ENCODE results near the gene GRSF1. TPM values are rescaled to one million over a fixed set of nuclear protein-coding genes. Genes with fewer than 3 reads are reported as not detected.

Gene GRSF1
- polyA plus RNA-seq, 3 donors, result 29.1 to 95.9 (median 93.6) TPM

DNA sequence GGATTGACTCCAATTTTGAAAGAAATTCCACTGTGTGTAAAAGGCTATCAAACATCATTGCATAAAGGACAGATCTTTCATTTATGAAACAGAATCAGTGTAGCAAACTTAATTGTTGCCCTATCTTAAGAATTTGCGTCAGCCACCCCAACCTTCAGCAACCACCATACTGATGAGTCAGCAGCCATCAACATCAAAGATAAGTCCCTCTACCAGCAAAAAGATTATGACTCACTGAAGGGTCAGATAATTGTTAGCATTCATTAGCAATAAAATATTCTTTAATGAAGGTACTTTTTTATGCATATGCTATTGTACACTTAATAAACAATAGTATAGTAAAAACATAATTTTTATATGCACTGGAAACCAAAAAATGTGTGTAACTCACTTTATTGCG is 15.8 kb upstream of the GRSF1 start:
- intact Hi-C loops (cut with micrococcal nuclease), result no loop called here
- H3K4me3 Mint-ChIP-seq, result no peak overlapping the region
- no peak overlapping the region for H3K4me2 ChIP-seq (replicated peaks; ENCODE audit: extremely low read depth, low read length, poor library complexity, severe bottlenecking)
- 86% methylated on average over 1 of the region's 2 CpGs for WGBS (ENCODE audit: insufficient coverage)
- H3K27me3 Mint-ChIP-seq (ENCODE audit: low read depth in 3 of 3), result no peaks in the 10 kb centered on the region
- no peaks in the 10 kb centered on the region for H3K36me3 ChIP-seq (replicated peaks in 1 of 2; ENCODE audit: control insufficient read depth in 1 of 2, insufficient read depth in 2 of 2, low read length in 2 of 2)
- no peaks in the 10 kb centered on the region for H3K9me3 Mint-ChIP-seq
- no peak for DNase-seq
- H3K79me2 ChIP-seq (ENCODE audit: insufficient read depth, low read length), result no peaks in the 10 kb centered on the region
- no peaks in the 10 kb centered on the region for H3K9me3 ChIP-seq (replicated peaks in 1 of 2; ENCODE audit: control insufficient read depth in 1 of 2, insufficient read depth in 1 of 2, low read length in 2 of 2)
- H3K27me3 ChIP-seq (ENCODE audit: control insufficient read depth in 2 of 2, insufficient read depth in 2 of 2, low read length in 2 of 2), result no peaks in the 10 kb centered on the region
- peaks cover 11% of the 10 kb centered on the region for H3K4me1 Mint-ChIP-seq
- no peak overlapping the region for H3K4me3 ChIP-seq (replicated peaks in 1 of 3; ENCODE audit: low read depth in 2 of 3, low read length in 3 of 3)
- H3K27ac Mint-ChIP-seq, result no peak overlapping the region
- peaks cover 3 to 14% of the 10 kb centered on the region in 2 donors for H3K4me1 ChIP-seq (ENCODE audit: control insufficient read depth in 1 of 2, insufficient read depth in 2 of 2, low read length in 2 of 2)
- H4K20me1 ChIP-seq (ENCODE audit: insufficient read depth, low read length), result no peaks in the 10 kb centered on the region
- TF ChIP-seq, protein P1, sequence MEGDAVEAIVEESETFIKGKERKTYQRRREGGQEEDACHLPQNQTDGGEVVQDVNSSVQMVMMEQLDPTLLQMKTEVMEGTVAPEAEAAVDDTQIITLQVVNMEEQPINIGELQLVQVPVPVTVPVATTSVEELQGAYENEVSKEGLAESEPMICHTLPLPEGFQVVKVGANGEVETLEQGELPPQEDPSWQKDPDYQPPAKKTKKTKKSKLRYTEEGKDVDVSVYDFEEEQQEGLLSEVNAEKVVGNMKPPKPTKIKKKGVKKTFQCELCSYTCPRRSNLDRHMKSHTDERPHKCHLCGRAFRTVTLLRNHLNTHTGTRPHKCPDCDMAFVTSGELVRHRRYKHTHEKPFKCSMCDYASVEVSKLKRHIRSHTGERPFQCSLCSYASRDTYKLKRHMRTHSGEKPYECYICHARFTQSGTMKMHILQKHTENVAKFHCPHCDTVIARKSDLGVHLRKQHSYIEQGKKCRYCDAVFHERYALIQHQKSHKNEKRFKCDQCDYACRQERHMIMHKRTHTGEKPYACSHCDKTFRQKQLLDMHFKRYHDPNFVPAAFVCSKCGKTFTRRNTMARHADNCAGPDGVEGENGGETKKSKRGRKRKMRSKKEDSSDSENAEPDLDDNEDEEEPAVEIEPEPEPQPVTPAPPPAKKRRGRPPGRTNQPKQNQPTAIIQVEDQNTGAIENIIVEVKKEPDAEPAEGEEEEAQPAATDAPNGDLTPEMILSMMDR (IDR thresholded peaks at IDR 0.05), result no peak
- no peak overlapping the region for H2AFZ ChIP-seq (ENCODE audit: insufficient read depth, low read depth, low read length, poor library complexity, severe bottlenecking)
- no peak overlapping the region for H3K27ac ChIP-seq (ENCODE audit: low read depth in 1 of 2, low read length in 2 of 2)
- H3K9ac ChIP-seq (ENCODE audit: insufficient read depth, low read length, poor library complexity, severe bottlenecking), result no peak overlapping the region
- no peaks in the 10 kb centered on the region for H3K36me3 Mint-ChIP-seq

DNA sequence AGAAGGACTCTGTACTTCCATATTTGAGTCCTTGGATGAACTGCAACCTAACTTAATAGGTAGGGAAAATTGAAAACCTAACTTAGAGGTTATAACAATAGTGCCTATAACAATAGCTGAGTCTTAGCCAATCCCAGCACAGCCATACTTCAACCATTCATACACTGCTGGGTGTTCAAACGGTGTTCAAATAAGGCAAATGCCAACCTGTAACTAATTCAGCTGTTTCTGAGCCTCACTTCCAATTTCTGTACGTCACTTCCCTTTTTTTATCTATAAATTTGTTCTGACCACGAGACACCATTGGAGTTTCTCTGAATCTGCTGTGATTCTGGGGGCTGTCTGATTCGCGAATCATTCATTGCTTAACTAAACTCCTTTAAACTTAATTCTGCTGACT is 9.6 kb upstream of the GRSF1 start:
- H3K27ac ChIP-seq (ENCODE audit: low read depth in 1 of 2, low read length in 2 of 2), result peak overlapping the region in 1 of 2 donors; percentile 4
- Mint-ChIP-seq H3K36me3 (peaks cover 0 to 2% of the 10 kb centered on the region in 2 donors), H3K27ac (peak overlapping the region in 4 of 7 donors; percentile 15 to 67 (median 31)), H3K4me1 (peaks cover 26% of the 10 kb centered on the region), H3K27me3 (ENCODE audit: low read depth in 3 of 3) (no peaks in the 10 kb centered on the region), H3K9me3 (no peaks in the 10 kb centered on the region), H3K4me3 (peak overlapping the region in 1 of 2 donors; percentile 32)
- H4K20me1 ChIP-seq (ENCODE audit: insufficient read depth, low read length), result no peaks in the 10 kb centered on the region
- H2AFZ ChIP-seq (ENCODE audit: insufficient read depth, low read depth, low read length, poor library complexity, severe bottlenecking), result peak overlapping the region; percentile 19
- peak; percentile 13 to 39 (median 29) for DNase-seq
- 8% methylated on average over 2 of the region's 5 CpGs for WGBS (ENCODE audit: insufficient coverage)
- H3K79me2 ChIP-seq (ENCODE audit: insufficient read depth, low read length), result no peaks in the 10 kb centered on the region
- no peaks in the 10 kb centered on the region for H3K27me3 ChIP-seq (ENCODE audit: control insufficient read depth in 2 of 2, insufficient read depth in 2 of 2, low read length in 2 of 2)
- peaks cover 22 to 38% of the 10 kb centered on the region in 2 donors for H3K4me1 ChIP-seq (ENCODE audit: control insufficient read depth in 1 of 2, insufficient read depth in 2 of 2, low read length in 2 of 2)
- TF ChIP-seq, protein P1 (IDR thresholded peaks at IDR 0.05), result no peak
- no peak overlapping the region for H3K4me3 ChIP-seq (replicated peaks in 1 of 3; ENCODE audit: low read depth in 2 of 3, low read length in 3 of 3)
- H3K9me3 ChIP-seq (replicated peaks in 1 of 2; ENCODE audit: control insufficient read depth in 1 of 2, insufficient read depth in 1 of 2, low read length in 2 of 2), result no peaks in the 10 kb centered on the region
- H3K36me3 ChIP-seq (replicated peaks in 1 of 2; ENCODE audit: control insufficient read depth in 1 of 2, insufficient read depth in 2 of 2, low read length in 2 of 2), result no peaks in the 10 kb centered on the region
- intact Hi-C loops (cut with micrococcal nuclease), result loop anchor here (5.0 to 10.0 kb wide), 3 partner anchors 46 to 164 kb away; partner anchors contain the start of gene UTP3 (in 1 of the 2)
- peak overlapping the region; percentile 39 for H3K4me2 ChIP-seq (replicated peaks; ENCODE audit: extremely low read depth, low read length, poor library complexity, severe bottlenecking)
- no peak overlapping the region for H3K9ac ChIP-seq (ENCODE audit: insufficient read depth, low read length, poor library complexity, severe bottlenecking)

All from CD14-positive monocyte (primary cell).